Inflammatory macrophage treated with lipopolysaccharide for 4 hours (primary cell): Measurements from ENCODE around the gene ATP11A.

Source experiments
- DNase-seq: peaks from one replicate; pipeline ENCODE4 v3.0.0-alpha.2; 2020

Gene ATP11A

GRCh38 chr13:112711528-112712265, 21.9 kb downstream of the ATP11A start:
- DNase-seq = no peak

DNA sequence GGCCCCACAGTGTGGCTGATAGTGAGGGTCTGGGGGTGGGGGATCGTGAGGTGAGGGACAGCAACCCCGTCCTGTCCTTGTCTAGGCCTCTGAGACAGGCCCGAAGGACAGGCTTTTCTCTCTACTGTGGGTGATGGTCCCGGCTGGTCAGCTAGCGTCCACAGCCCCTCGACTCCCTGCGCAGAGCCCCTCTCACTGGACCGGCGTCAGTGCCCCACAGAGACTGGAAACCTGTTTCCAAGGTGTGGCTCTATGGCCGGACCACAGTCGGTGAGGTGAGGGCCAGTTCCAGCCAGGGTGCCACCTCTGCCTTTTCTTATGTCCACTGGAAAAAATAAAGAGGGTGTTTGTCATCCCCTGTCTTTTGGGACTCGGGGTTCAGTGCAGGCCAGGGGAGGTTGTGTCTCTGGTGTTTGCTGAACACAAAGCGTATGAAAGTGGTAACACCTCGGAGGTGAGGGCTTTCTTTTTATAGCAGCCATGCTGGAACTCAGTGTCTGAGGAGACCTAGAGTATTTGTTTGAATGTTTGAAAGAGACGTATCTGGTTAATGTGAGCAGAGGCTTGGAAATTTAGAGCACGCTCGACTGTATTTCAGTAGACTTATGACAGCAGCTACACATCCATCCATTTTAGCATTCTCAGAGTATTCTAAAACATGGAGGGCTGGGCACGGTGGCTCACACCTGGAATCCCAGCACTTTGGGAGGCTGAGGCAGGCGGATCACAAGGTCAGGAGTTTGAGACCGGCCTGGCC, 22.8 kb downstream of the ATP11A start:
- DNase-seq = no peak

DNA sequence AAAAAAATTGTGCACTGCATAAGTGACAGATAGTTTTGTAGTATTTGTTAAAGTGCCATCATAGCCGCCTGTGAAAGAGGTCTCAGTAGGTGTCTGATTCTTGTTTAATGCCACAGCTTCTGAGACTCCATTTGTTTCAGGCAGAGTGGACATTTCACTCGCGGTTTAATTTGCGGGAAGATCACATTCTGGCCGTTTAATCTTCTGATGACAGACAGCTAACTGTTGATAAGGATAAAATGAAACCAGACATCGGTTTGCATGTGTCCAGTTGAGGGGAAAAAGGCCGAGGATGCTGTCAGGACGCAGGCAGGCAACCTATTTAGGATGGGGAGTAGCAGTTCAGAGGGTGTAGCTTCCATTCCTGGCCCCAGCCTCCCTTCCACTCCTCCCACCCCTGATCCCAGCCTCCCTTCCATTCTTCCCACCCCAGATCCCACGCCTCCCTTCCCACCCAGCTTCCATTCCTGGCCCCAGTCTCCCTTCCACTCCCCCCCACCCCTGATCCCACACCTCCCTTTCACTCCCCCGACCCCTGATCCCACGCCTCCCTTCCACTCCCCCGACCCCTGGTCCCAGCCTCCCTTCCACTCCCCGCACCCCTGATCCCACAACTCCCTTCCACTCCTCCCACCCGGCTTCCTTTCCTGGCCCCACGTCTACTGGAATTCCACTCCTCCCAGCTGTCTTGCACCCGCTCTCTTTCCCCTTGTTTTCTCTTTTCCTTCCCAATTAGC, 23.8 kb downstream of the ATP11A start:
- DNase-seq = no peak

DNA sequence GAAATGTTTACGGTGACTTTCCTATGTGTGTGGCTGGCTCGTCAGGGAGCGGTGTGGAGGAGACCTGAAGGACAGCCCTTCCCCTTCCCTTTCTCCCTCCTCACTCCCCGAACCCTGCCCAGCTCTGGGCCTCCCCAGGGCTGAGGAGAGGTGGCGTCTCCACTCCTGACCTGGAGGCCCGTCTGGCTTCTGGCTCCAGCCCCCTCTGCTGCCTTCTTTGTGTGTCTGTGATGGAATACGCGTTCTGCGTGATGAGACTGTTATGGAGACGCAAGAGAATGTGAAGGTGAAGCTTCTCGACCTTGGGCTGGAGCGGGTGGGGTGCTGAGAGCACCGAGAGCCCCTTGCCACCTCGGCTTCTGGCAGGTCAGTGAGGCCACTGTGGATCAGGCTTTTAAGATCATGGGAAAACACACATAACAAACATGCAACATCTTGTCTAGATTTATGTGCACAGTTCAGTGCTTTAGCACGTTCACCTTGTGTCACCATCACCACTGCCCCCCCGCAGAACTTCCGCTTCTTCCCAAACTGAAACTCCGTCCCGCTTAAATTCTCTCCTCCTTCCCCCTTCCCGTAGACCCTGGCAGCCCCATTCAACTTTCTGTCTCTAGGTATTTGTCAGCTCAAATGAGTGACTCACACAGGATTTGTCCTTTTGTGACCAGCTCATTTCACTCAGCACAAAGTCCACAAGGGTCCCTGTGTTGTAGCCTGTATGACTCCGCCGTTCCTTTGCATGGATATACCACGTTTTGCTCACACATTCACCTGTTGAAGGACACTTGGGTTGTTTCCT, 24.7 kb downstream of the ATP11A start:
- DNase-seq = no peak

DNA sequence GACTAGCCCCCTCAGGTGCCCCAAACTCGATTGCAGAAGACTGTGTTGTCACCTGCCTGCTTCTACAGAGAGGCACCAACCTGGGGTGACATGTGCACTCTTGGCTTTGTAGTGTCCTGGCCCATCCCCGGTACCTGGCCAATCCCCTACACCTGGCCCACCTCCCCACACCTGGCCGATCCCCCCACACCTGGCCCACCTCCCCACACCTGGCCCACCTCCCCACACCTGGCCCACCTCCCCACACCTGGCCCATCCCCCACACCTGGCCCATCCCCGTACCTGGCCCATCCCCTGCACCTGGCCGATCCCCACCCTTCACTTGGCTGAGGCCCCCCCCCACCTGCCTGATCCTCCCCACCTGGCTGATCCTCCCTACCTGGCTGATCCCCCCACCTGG, 25.4 kb downstream of the ATP11A start:
- DNase-seq = no peak

DNA sequence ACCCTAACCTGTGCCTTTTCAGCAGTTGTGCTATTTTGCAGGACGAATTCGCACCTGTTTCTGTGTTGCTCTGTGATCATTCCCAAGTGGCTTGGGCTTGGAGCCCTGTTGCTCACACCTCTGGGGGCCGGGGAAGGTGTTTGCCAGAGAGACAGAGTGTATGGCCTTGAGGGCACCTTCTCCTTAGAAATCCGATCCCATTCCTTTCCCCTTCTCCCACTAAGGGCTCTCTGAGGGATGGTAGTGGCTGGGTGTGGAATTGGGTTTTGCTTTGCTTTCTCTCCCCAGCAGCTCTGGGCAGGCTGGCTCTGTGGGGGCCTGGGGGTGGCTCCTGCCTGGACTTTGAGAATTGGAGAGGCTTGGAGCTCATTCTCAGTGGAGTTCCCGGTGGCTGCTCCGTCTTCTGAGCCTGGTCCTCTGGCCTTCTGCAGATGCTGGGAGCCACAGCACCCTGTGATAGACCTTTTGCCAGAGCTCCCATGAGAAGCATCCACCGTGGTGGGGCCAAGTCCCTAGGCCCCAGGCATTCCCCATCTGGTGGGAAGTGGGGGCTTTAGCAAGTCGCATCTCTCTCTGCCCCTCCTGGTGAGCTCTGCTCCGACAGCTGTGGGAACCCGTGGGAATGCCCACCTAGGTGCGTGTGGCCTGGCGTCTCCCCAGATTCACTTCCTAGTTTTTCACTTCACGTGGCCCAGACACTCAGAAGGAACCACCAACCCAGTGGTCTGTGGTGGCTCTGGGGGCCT, 26.1 kb downstream of the ATP11A start:
- DNase-seq = no peak

DNA sequence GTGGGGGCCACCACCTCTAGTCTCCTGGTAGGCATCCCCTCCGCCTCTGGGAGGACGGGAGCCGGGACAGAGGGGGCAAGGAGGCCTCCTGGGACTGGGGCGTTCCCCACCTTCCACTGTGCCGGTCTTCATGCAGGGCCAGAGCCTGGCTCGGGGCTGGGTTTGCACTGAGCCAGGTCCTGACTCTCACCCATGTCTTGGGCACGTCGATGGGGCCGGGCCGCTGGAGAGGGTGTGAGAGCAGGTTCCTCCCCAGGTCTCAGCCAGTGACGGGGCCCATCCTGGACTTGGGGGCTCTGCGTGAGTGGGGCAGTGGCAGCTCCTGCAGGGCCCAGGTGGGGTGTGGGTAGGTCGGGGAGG, 26.6 kb downstream of the ATP11A start:
- DNase-seq = no peak

DNA sequence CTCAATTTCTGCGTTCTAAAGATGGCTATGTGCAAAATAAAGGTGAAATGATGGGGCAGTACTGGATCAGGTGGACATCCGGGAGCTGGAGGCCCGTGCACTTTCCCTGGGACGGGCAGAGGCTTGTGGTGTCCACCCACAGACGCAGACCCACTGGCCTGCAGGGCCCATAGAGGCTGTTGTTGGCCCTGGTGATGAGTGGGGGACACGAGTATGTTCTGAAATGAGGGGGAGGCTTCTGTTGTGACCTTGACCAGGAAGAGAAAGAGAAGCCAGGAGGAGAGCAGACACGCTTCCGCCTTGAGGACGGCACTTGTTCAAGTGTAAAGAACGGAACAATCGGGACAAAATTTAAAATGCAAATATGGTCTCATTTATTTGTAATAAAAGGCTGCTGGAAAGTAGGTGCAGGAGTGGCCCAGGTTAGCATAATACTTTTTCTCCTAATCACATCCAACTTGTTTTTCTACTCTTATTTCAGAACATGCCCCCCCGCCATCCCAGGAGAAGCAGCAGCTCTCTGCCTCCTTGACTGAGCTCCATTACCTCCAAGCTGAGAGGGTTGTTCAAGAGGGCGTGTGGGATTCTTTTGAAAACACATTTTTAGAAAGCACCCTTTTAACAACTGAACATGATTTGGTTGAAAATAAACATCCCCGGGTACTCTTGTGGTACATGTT, 27.1 kb downstream of the ATP11A start:
- no peak for DNase-seq

GRCh38 chr13:112718318-112718717, 28.5 kb downstream of the ATP11A start:
- DNase-seq = no peak

DNA sequence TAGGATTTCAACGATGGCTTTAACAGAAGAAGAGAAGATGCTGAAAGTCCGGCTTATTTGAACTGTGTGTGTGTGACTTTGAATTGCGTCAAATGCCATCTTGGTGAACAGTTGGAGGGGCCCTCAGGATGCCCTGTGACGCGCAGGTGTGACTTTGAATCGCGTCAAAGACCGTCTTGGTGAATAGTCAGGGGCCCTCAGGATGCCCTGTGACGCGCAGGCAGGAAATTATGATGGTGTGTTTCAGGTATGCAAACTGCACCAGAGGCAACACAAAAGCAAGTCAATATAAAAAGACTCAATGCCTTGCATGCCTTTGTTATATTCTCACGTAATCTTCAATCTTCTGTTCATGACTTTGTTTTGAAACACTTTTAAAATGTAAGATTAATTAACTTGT, 29.2 kb downstream of the ATP11A start:
- DNase-seq = no peak

- DNase-seq = no peak
Observed at GRCh38 chr13:112719556-112719955, 29.7 kb downstream of the ATP11A start.

- no peak for DNase-seq
Observed at GRCh38 chr13:112720251-112720650, 30.4 kb downstream of the ATP11A start.

DNA sequence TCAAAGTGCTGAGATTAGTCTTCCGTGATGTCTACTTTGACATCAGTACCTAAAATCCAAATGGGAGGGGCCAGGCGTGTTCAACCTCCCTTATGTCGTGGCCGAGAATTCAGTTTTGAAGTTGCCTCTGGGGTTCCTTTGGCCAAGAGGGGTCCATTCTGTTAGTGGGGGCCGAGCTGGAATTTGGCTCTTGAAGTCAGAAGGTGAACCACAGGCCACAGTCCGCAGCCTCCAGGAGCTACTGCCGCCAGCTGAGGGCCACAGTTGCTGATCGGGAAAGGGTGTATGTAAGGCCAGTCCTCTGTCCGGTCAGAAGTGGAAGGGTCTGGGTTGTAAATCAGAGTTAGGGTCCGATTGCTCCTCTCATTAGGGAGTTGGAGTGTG, 31.0 kb downstream of the ATP11A start:
- DNase-seq = no peak

DNA sequence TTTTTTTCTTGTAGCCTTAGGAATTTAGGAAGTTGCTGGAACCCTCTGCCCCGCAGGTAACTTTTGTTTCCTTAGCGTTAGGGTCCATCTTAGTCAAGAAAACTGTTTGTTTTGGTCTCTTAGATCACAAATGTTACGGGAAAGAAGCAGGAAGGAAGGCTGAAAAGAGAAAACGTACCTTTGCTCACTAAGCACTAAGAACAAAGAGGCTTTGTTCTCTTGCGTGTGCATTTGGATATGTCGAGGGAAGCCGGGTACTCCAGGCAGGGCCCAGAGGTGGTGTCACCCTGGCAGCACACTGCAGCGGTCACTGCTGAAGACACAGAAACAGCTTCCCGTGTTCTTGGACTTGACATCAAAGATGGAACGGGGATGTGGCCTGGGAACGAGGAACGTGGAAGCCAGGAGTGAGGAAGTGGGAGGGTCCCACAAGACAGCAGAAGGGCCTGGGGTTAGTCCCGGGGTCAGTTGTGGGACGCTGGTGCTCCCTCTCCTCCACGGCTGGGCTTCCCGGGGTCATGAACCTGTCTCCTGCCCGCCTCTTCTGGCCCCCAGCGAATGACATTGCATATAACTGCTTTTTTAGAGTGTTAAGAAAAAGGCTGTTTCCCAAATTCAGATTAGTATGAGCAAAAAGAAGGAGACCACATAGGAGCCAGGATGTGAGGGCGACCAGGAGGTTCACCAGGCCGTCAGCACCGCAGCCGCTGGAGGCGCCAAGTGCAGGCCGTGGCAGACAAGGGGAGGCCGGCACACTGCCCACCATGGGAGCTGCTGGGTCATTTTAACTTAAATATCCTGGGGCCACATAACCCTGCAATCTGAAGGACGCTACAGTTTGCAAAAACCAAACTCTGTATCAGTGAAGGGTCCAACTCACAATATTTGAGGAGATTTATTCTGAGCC, 31.6 kb downstream of the ATP11A start:
- no peak for DNase-seq

DNA sequence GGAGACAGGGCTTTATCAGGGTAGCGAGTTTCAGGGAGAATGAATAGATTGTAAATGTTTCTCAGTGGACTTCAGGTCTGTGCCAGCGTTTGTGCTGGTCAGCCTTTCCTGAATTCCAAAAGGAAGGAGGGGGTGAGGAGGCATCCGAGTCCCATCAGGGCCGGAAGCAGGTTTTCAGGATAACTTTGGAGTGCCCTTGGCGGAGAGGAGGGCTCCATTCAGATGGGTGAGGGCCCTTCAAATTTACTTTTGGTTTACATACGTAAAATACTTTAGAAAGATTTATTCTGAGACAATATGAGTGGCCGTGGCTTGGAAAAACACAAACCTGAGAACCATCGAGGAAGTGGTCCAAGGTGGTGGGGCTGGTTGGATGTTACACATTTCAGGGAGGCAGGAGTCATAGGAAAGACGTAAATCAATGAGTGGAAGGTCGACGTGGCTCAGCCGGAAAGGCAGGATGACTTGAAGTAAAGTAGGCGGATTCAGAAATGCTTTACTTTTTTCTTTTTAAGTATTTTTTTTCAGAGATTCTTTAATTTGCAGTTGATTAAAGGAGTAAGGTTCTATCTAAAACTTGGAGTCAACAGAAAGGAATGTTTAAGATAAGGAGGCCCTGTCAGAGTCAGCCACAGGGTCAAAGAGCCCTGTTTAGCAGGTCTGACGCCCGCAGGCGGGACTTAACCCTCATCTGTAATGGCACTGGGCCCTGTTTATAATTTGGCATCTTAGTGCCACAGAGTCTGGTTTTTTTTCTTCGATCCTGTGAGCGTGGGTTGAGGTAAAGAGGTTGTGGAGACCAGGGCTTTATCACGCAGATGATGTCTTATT, 32.8 kb downstream of the ATP11A start:
- no peak for DNase-seq

- DNase-seq = no peak
Observed at GRCh38 chr13:112723771-112724170, 33.9 kb downstream of the ATP11A start.

- DNase-seq = no peak
Observed at GRCh38 chr13:112724788-112725345, 35.0 kb downstream of the ATP11A start.

GRCh38 chr13:112725346-112726015, 35.6 kb downstream of the ATP11A start:
- DNase-seq = no peak
